Liver (tissue), 3 donors: Measurements from ENCODE around the gene CD226.

Source experiments
- EGR1 ChIP-seq, 2 donors: IDR thresholded peaks; 2 replicates each; pipeline ENCODE4 v1.6.1; 2016 to 2018; ENCODE audit warnings: antibody characterized with exemption in 2 of 2, low read depth in 2 of 2
- JUND ChIP-seq, 2 donors: IDR thresholded peaks; 2 replicates each; pipeline ENCODE4 v1.6.1; 2016; ENCODE audit warnings: antibody characterized with exemption in 2 of 2
- TAF1 ChIP-seq: conservative IDR thresholded peaks from 2 replicates; pipeline ENCODE4 v1.6.1; 2016; ENCODE audit warnings: antibody characterized with exemption, mild to moderate bottlenecking
- TF ChIP-seq, protein P1 (sequence below): fragments of 150-350 bp; IDR thresholded peaks from 2 replicates; pipeline ENCODE4 v1.5.1; 2017; ENCODE audit warnings: improper control_type of control experiment, low read depth, low read length; ENCODE audit not compliant: missing input control
- TF ChIP-seq, protein P2 (sequence below): IDR thresholded peaks from 2 replicates; pipeline ENCODE4 v1.6.1; 2016; ENCODE audit warnings: antibody characterized with exemption, mild to moderate bottlenecking
- TF ChIP-seq, protein P3 (sequence below): IDR thresholded peaks from 2 replicates; pipeline ENCODE4 v1.6.1; 2016; ENCODE audit warnings: antibody characterized with exemption
- TF ChIP-seq, protein P4 (sequence below): IDR thresholded peaks from 2 replicates; pipeline ENCODE4 v1.6.1; 2016; ENCODE audit warnings: antibody characterized with exemption
- donor health status: healthy.
- donor health status: healthy.

DNA sequence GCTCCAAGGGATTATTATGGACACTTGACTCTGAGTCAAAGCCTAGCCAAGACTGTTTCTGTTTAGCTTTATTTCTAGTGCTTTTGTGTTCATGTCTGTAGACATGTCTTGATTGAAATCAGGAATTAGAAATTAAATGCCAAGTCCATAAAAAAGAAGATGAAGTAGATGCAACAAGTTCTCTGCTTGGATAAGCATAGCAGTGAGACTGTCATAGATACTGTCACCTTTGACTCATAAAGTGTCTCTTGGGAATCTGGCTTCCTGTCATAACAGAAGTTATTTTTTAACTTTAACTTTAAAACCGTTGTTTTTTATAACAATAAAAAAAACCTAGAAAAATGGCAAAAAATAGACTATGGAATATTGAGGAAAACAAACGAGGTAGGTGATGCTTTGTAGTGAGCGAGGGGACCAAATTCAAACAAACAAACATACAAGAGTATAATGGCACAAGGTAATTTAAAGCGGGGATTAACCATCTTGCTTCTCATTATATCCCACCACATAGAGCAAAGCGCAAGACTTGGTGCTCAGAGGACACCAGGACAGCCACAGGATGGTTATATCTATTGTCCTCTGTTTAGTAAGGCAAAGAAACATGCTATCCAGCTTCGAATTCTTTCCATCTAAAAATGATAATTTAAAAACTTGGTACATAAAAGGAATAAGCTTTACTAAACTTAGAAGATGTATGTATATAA, 64.6 kb downstream of the CD226 start:
- TF ChIP-seq, protein P1, sequence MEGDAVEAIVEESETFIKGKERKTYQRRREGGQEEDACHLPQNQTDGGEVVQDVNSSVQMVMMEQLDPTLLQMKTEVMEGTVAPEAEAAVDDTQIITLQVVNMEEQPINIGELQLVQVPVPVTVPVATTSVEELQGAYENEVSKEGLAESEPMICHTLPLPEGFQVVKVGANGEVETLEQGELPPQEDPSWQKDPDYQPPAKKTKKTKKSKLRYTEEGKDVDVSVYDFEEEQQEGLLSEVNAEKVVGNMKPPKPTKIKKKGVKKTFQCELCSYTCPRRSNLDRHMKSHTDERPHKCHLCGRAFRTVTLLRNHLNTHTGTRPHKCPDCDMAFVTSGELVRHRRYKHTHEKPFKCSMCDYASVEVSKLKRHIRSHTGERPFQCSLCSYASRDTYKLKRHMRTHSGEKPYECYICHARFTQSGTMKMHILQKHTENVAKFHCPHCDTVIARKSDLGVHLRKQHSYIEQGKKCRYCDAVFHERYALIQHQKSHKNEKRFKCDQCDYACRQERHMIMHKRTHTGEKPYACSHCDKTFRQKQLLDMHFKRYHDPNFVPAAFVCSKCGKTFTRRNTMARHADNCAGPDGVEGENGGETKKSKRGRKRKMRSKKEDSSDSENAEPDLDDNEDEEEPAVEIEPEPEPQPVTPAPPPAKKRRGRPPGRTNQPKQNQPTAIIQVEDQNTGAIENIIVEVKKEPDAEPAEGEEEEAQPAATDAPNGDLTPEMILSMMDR, result no peak
- TF ChIP-seq, protein P2, sequence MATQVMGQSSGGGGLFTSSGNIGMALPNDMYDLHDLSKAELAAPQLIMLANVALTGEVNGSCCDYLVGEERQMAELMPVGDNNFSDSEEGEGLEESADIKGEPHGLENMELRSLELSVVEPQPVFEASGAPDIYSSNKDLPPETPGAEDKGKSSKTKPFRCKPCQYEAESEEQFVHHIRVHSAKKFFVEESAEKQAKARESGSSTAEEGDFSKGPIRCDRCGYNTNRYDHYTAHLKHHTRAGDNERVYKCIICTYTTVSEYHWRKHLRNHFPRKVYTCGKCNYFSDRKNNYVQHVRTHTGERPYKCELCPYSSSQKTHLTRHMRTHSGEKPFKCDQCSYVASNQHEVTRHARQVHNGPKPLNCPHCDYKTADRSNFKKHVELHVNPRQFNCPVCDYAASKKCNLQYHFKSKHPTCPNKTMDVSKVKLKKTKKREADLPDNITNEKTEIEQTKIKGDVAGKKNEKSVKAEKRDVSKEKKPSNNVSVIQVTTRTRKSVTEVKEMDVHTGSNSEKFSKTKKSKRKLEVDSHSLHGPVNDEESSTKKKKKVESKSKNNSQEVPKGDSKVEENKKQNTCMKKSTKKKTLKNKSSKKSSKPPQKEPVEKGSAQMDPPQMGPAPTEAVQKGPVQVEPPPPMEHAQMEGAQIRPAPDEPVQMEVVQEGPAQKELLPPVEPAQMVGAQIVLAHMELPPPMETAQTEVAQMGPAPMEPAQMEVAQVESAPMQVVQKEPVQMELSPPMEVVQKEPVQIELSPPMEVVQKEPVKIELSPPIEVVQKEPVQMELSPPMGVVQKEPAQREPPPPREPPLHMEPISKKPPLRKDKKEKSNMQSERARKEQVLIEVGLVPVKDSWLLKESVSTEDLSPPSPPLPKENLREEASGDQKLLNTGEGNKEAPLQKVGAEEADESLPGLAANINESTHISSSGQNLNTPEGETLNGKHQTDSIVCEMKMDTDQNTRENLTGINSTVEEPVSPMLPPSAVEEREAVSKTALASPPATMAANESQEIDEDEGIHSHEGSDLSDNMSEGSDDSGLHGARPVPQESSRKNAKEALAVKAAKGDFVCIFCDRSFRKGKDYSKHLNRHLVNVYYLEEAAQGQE, result no peak
- TF ChIP-seq EGR1 (IDR thresholded peaks at IDR 0.05; ENCODE audit: low read depth in 2 of 2) (no peak), TAF1 (no peak), JUND (IDR thresholded peaks at IDR 0.05) (no peak)
- TF ChIP-seq, protein P3, sequence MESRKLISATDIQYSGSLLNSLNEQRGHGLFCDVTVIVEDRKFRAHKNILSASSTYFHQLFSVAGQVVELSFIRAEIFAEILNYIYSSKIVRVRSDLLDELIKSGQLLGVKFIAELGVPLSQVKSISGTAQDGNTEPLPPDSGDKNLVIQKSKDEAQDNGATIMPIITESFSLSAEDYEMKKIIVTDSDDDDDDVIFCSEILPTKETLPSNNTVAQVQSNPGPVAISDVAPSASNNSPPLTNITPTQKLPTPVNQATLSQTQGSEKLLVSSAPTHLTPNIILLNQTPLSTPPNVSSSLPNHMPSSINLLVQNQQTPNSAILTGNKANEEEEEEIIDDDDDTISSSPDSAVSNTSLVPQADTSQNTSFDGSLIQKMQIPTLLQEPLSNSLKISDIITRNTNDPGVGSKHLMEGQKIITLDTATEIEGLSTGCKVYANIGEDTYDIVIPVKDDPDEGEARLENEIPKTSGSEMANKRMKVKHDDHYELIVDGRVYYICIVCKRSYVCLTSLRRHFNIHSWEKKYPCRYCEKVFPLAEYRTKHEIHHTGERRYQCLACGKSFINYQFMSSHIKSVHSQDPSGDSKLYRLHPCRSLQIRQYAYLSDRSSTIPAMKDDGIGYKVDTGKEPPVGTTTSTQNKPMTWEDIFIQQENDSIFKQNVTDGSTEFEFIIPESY, result no peak
- TF ChIP-seq, protein P4, sequence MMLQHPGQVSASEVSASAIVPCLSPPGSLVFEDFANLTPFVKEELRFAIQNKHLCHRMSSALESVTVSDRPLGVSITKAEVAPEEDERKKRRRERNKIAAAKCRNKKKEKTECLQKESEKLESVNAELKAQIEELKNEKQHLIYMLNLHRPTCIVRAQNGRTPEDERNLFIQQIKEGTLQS, result no peak
